Smooth muscle cell (in vitro differentiated cells): ENCODE data around the gene BDH2. TPM values are rescaled to one million over a fixed set of nuclear protein-coding genes. Genes with fewer than 3 reads are reported as not detected.

Experiments
- DNase-seq: peaks from one replicate; lab custom pipeline; 2025; ENCODE audit not compliant: unreplicated experiment; lab: John Stamatoyannopoulos, UW
- H2AFZ ChIP-seq: fragments of 200-600 bp; sonication (generic); 2 replicates; pipeline ENCODE4 v1.6.0; 2016; ENCODE audit warnings: antibody characterized with exemption, low read depth, mild to moderate bottlenecking
- H3F3A ChIP-seq: fragments of 200-600 bp; sonication (generic); 2 replicates; pipeline ENCODE4 v1.6.0; 2017; ENCODE audit warnings: antibody characterized with exemption, low read depth
- H3K27ac ChIP-seq: fragments of 200-600 bp; sonication (generic); 2 replicates; pipeline ENCODE4 v1.5.1; 2016; ENCODE audit warnings: low read depth, mild to moderate bottlenecking
- H3K27me3 ChIP-seq: fragments of 200-600 bp; sonication (generic); 2 replicates; pipeline ENCODE4 v1.6.1; 2016; ENCODE audit warnings: low read depth, mild to moderate bottlenecking
- H3K36me3 ChIP-seq: fragments of 200-600 bp; sonication (generic); 2 replicates; pipeline ENCODE4 v1.5.1; 2016; ENCODE audit warnings: low read depth
- H3K4me1 ChIP-seq: fragments of 200-600 bp; sonication (generic); 2 replicates; pipeline ENCODE4 v1.5.1; 2016; ENCODE audit warnings: low read depth
- H3K4me2 ChIP-seq: fragments of 200-600 bp; sonication (generic); 2 replicates; pipeline ENCODE4 v1.6.0; 2016; ENCODE audit warnings: mild to moderate bottlenecking
- H3K4me3 ChIP-seq: fragments of 200-600 bp; sonication (generic); 2 replicates; pipeline ENCODE4 v1.5.1; 2016; ENCODE audit warnings: mild to moderate bottlenecking
- H3K79me2 ChIP-seq: fragments of 200-600 bp; sonication (generic); 2 replicates; pipeline ENCODE4 v1.6.0; 2016; ENCODE audit warnings: low read depth, mild to moderate bottlenecking
- H3K9ac ChIP-seq: fragments of 200-600 bp; sonication (generic); 2 replicates; pipeline ENCODE4 v1.6.0; 2016; ENCODE audit warnings: low read depth
- H3K9me3 ChIP-seq: fragments of 200-600 bp; sonication (generic); replicated peaks from 2 replicates; pipeline ENCODE4 v1.5.1; 2016; ENCODE audit warnings: low read depth
- H4K20me1 ChIP-seq: fragments of 200-600 bp; sonication (generic); 2 replicates; pipeline ENCODE4 v1.6.0; 2016; ENCODE audit warnings: low read depth
- CTCF ChIP-seq: fragments of 200-600 bp; sonication (generic); IDR thresholded peaks from 2 replicates; pipeline ENCODE4 v1.5.1; 2017; ENCODE audit warnings: borderline replicate concordance, mild to moderate bottlenecking, antibody characterized with exemption; ENCODE audit not compliant: insufficient read depth, poor library complexity, severe bottlenecking
- WGBS: methylation state at CpG from one replicate; pipeline ENCODE4 v1.1.7; 2016; ENCODE audit warnings: low lambda C conversion rate; 5-methylcytosine and 5-hydroxymethylcytosine counted together
- polyA plus RNA-seq: library from polyadenylated mRNA; unstranded; fragments of >200 nt; fragmentation: Nextera tagmentation; extraction: Ambion mirVana; gene quantifications from 2 replicates; pipeline ENCODE4 v1.2.1, GENCODE V29; 2016
- total RNA-seq: library from RNA; depleted of rRNA; stranded (reverse); fragments of >200 nt; gene quantifications from 2 replicates; pipeline ENCODE4 v1.2.3, GENCODE V29; 2014

Gene BDH2
- total and polyA plus RNA-seq, 2 experiments from 2014 or later: 84.3 to 96.2 TPM

GRCh38 chr4:103060453-103061148 is 39.0 kb downstream of the BDH2 start:
- 98% methylated on average over 2 of the region's 2 CpGs for WGBS
- H3K4me3 ChIP-seq: no peak overlapping the region

GRCh38 chr4:103054030-103054429 is 45.6 kb downstream of the BDH2 start:
- no peak for TF ChIP-seq CTCF
- H3K9ac ChIP-seq: no peak overlapping the region
- H3K27me3 ChIP-seq: no peaks in the 10 kb centered on the region
- no peaks in the 10 kb centered on the region for H3K36me3 ChIP-seq
- H3K4me2 ChIP-seq: no peak overlapping the region
- no peak for DNase-seq
- no peaks in the 10 kb centered on the region for H4K20me1 ChIP-seq
- H3K27ac ChIP-seq: no peak overlapping the region
- no peak overlapping the region for H3K4me3 ChIP-seq
- 95% methylated on average over 3 of the region's 3 CpGs for WGBS
- no peaks in the 10 kb centered on the region for H3K9me3 ChIP-seq
- no peaks in the 10 kb centered on the region for H3K4me1 ChIP-seq
- no peaks in the 10 kb centered on the region for H3F3A ChIP-seq
- H3K79me2 ChIP-seq: no peaks in the 10 kb centered on the region
- no peak overlapping the region for H2AFZ ChIP-seq

More at GRCh38 chr4:103060453-103061148, 39.0 kb downstream of the BDH2 start:
- no peak for DNase-seq
- H3K79me2 ChIP-seq: no peaks in the 10 kb centered on the region
- no peak overlapping the region for H3K9ac ChIP-seq
- no peaks in the 10 kb centered on the region for H3K4me1 ChIP-seq
- no peak overlapping the region for H3K4me2 ChIP-seq
- no peaks in the 10 kb centered on the region for H4K20me1 ChIP-seq
- TF ChIP-seq CTCF: no peak
- H3K36me3 ChIP-seq: peaks cover 1% of the 10 kb centered on the region
- no peak overlapping the region for H3K27ac ChIP-seq
- no peaks in the 10 kb centered on the region for H3F3A ChIP-seq
- H2AFZ ChIP-seq: no peak overlapping the region
- no peaks in the 10 kb centered on the region for H3K9me3 ChIP-seq
- H3K27me3 ChIP-seq: no peaks in the 10 kb centered on the region

GRCh38 chr4:103052779-103053178 is 46.9 kb downstream of the BDH2 start:
- Histone ChIP-seq H3K4me3 (no peak overlapping the region), H3K79me2 (no peaks in the 10 kb centered on the region), H3K27me3 (no peaks in the 10 kb centered on the region), H3K9ac (no peak overlapping the region), H3K4me2 (no peak overlapping the region), H3K4me1 (no peaks in the 10 kb centered on the region), H4K20me1 (no peaks in the 10 kb centered on the region), H3K36me3 (no peaks in the 10 kb centered on the region), H2AFZ (no peak overlapping the region), H3K9me3 (no peaks in the 10 kb centered on the region), H3K27ac (no peak overlapping the region), H3F3A (no peaks in the 10 kb centered on the region)
- WGBS: 96% methylated on average over 3 of the region's 3 CpGs
- TF ChIP-seq CTCF: no peak
- DNase-seq: no peak

GRCh38 chr4:103052145-103052544 is 47.5 kb downstream of the BDH2 start:
- DNase-seq: no peak
- H3K79me2 ChIP-seq: no peaks in the 10 kb centered on the region
- H3K9ac ChIP-seq: no peak overlapping the region
- H3K4me2 ChIP-seq: no peak overlapping the region
- H3K27me3 ChIP-seq: no peaks in the 10 kb centered on the region
- no peak overlapping the region for H3K27ac ChIP-seq
- 92% methylated on average over 3 of the region's 3 CpGs for WGBS
- no peak overlapping the region for H3K4me3 ChIP-seq
- no peaks in the 10 kb centered on the region for H3K9me3 ChIP-seq
- H3F3A ChIP-seq: no peaks in the 10 kb centered on the region
- no peak overlapping the region for H2AFZ ChIP-seq
- TF ChIP-seq CTCF: no peak
- no peaks in the 10 kb centered on the region for H3K36me3 ChIP-seq
- no peaks in the 10 kb centered on the region for H3K4me1 ChIP-seq
- no peaks in the 10 kb centered on the region for H4K20me1 ChIP-seq
